ENCODE measurements around the gene ANAPC10. TPM values are rescaled to one million over a fixed set of nuclear protein-coding genes. Genes with fewer than 3 reads are reported as not detected.
A peak's percentile ranks its signal among the peaks of the same experiment; 100 is the strongest.
"Not testable (repeated sequence)": the region's sequence is repeated elsewhere in the genome, so short reads cannot be mapped to it uniquely, and the experiment has no call there.

ANAPC10 gene
- total RNA-seq, 8 experiments from 2014 or later, result 17.8 to 41.8 (median 24.5) TPM

- in situ Hi-C loops (cut with MboI; ENCODE audit: low pct_unique_long_range_greater_than_20kb in 2 of 9, low sequenced_read_pairs in 9 of 9, unreplicated experiment in 9 of 9), result no loop called here
- WGBS, 10 experiments, result 69 to 100% (median 83%) methylated on average over 2 to 4 of the region's 6 CpGs; no CpG with 5 or more reads in 7 of the 10 experiments
- ATAC-seq (replicated peaks in 6 of 8), result peak in 7 of 8 experiments; percentile 84 to 100 (median 100)
Measured at GRCh38 chr4:145034727-145035211, 63.2 kb downstream of the ANAPC10 start.

GRCh38 chr4:145019346-145019745 is 78.7 kb downstream of the ANAPC10 start:
- H3K27ac ChIP-seq, result no peak overlapping the region
- no peak overlapping the region for H3K4me3 ChIP-seq
- ATAC-seq (replicated peaks in 6 of 8), result no peak
- no peaks in the 10 kb centered on the region for H3K4me1 ChIP-seq (replicated peaks in 1 of 2)
- in situ Hi-C loops (cut with MboI; ENCODE audit: low pct_unique_long_range_greater_than_20kb in 2 of 9, low sequenced_read_pairs in 9 of 9, unreplicated experiment in 9 of 9), result no loop called here
- 50 to 100% (median 100%) methylated on average over 1 of the region's 1 CpG for WGBS, 10 experiments

More at GRCh38 chr4:145034727-145035211, 63.2 kb downstream of the ANAPC10 start:
- Histone ChIP-seq H3K4me1 (replicated peaks in 1 of 2) (peaks cover 0 to 7% of the 10 kb centered on the region in 2 donors), H3K27ac (no peak overlapping the region), H3K4me3 (no peak overlapping the region)

GRCh38 chr4:145014365-145014764 is 83.6 kb downstream of the ANAPC10 start:
- in situ Hi-C loops (cut with MboI; ENCODE audit: low pct_unique_long_range_greater_than_20kb in 2 of 9, low sequenced_read_pairs in 9 of 9, unreplicated experiment in 9 of 9), result no loop called here
- H3K4me3 ChIP-seq, result no peak overlapping the region
- H3K4me1 ChIP-seq (replicated peaks in 1 of 2), result no peaks in the 10 kb centered on the region
- no peak for ATAC-seq (replicated peaks in 6 of 8)
- WGBS, 10 experiments, result 90 to 100% (median 97%) methylated on average over 2 to 3 of the region's 4 CpGs; no CpG with 5 or more reads in 6 of the 10 experiments
- no peak overlapping the region for H3K27ac ChIP-seq

- Histone ChIP-seq H3K4me3 (no peak overlapping the region), H3K27ac (no peak overlapping the region), H3K4me1 (replicated peaks in 1 of 2) (no peaks in the 10 kb centered on the region)
- in situ Hi-C loops (cut with MboI; ENCODE audit: low pct_unique_long_range_greater_than_20kb in 2 of 9, low sequenced_read_pairs in 9 of 9, unreplicated experiment in 9 of 9), result no loop called here
- peak in 7 of 8 experiments; percentile 38 to 79 (median 61) for ATAC-seq (replicated peaks in 6 of 8)
Measured at GRCh38 chr4:145012841-145013240, 85.2 kb downstream of the ANAPC10 start.

GRCh38 chr4:145011636-145012035 is 86.4 kb downstream of the ANAPC10 start:
- in situ Hi-C loops (cut with MboI; ENCODE audit: low pct_unique_long_range_greater_than_20kb in 2 of 9, low sequenced_read_pairs in 9 of 9, unreplicated experiment in 9 of 9), result no loop called here
- ATAC-seq (replicated peaks in 6 of 8), result no peak
- no peak overlapping the region for H3K4me3 ChIP-seq
- no peaks in the 10 kb centered on the region for H3K4me1 ChIP-seq (replicated peaks in 1 of 2)
- no peak overlapping the region for H3K27ac ChIP-seq

- in situ Hi-C loops (cut with MboI; ENCODE audit: low pct_unique_long_range_greater_than_20kb in 2 of 9, low sequenced_read_pairs in 9 of 9, unreplicated experiment in 9 of 9); ATAC-seq (replicated peaks in 6 of 8); H3K4me1 ChIP-seq (replicated peaks in 1 of 2); H3K27ac ChIP-seq; H3K4me3 ChIP-seq: not testable (repeated sequence)
- 93 to 100% (median 100%) methylated on average over 1 to 4 of the region's 6 CpGs; no CpG with 5 or more reads in 4 of the 10 experiments for WGBS, 10 experiments
Measured at GRCh38 chr4:145010315-145010714, 87.7 kb downstream of the ANAPC10 start.

GRCh38 chr4:145003675-145004074 is 94.3 kb downstream of the ANAPC10 start:
- WGBS, 10 experiments, result 83 to 100% (median 96%) methylated on average over 1 to 2 of the region's 2 CpGs; no CpG with 5 or more reads in 1 of the 10 experiments
- in situ Hi-C loops (cut with MboI; ENCODE audit: low pct_unique_long_range_greater_than_20kb in 2 of 9, low sequenced_read_pairs in 9 of 9, unreplicated experiment in 9 of 9), result no loop called here
- H3K4me1 ChIP-seq (replicated peaks in 1 of 2), result no peaks in the 10 kb centered on the region
- ATAC-seq (replicated peaks in 6 of 8), result no peak
- H3K4me3 ChIP-seq, result no peak overlapping the region
- H3K27ac ChIP-seq, result no peak overlapping the region

- H3K4me1 ChIP-seq (replicated peaks in 1 of 2), result no peaks in the 10 kb centered on the region
- no peak overlapping the region for H3K27ac ChIP-seq
- WGBS, 10 experiments, result 56 to 100% (median 100%) methylated on average over 1 to 3 of the region's 3 CpGs; no CpG with 5 or more reads in 2 of the 10 experiments
- ATAC-seq (replicated peaks in 6 of 8), result no peak
- in situ Hi-C loops (cut with MboI; ENCODE audit: low pct_unique_long_range_greater_than_20kb in 2 of 9, low sequenced_read_pairs in 9 of 9, unreplicated experiment in 9 of 9), result no loop called here
- H3K4me3 ChIP-seq, result no peak overlapping the region
Measured at GRCh38 chr4:145001635-145002034, 96.4 kb downstream of the ANAPC10 start.

GRCh38 chr4:145000656-145001055 is 97.3 kb downstream of the ANAPC10 start:
- ATAC-seq (replicated peaks in 6 of 8); H3K27ac ChIP-seq; H3K4me1 ChIP-seq (replicated peaks in 1 of 2); H3K4me3 ChIP-seq; in situ Hi-C loops (cut with MboI; ENCODE audit: low pct_unique_long_range_greater_than_20kb in 2 of 9, low sequenced_read_pairs in 9 of 9, unreplicated experiment in 9 of 9): not testable (repeated sequence)
- WGBS, 10 experiments, result 80 to 100% (median 96%) methylated on average over 1 to 3 of the region's 5 CpGs; no CpG with 5 or more reads in 5 of the 10 experiments

GRCh38 chr4:144989306-144989705 is 108.7 kb downstream of the ANAPC10 start:
- 65 to 100% (median 100%) methylated on average over 1 to 2 of the region's 2 CpGs; no CpG with 5 or more reads in 2 of the 10 experiments for WGBS, 10 experiments
- in situ Hi-C loops (cut with MboI; ENCODE audit: low pct_unique_long_range_greater_than_20kb in 2 of 9, low sequenced_read_pairs in 9 of 9, unreplicated experiment in 9 of 9), result no loop called here
- H3K4me1 ChIP-seq (replicated peaks in 1 of 2), result no peaks in the 10 kb centered on the region
- no peak overlapping the region for H3K27ac ChIP-seq
- H3K4me3 ChIP-seq, result no peak overlapping the region
- ATAC-seq (replicated peaks in 6 of 8), result no peak

GRCh38 chr4:144985531-144985930 is 112.5 kb downstream of the ANAPC10 start:
- WGBS, 10 experiments, result 30 to 100% (median 82%) methylated on average over 1 of the region's 1 CpG; no CpG with 5 or more reads in 4 of the 10 experiments
- H3K27ac ChIP-seq, result no peak overlapping the region
- no peak overlapping the region for H3K4me3 ChIP-seq
- in situ Hi-C loops (cut with MboI; ENCODE audit: low pct_unique_long_range_greater_than_20kb in 2 of 9, low sequenced_read_pairs in 9 of 9, unreplicated experiment in 9 of 9), result no loop called here
- no peaks in the 10 kb centered on the region for H3K4me1 ChIP-seq (replicated peaks in 1 of 2)
- no peak for ATAC-seq (replicated peaks in 6 of 8)

- no peak for ATAC-seq (replicated peaks in 6 of 8)
- Histone ChIP-seq H3K27ac (no peak overlapping the region), H3K4me1 (replicated peaks in 1 of 2) (no peaks in the 10 kb centered on the region), H3K4me3 (no peak overlapping the region)
- in situ Hi-C loops (cut with MboI; ENCODE audit: low pct_unique_long_range_greater_than_20kb in 2 of 9, low sequenced_read_pairs in 9 of 9, unreplicated experiment in 9 of 9), result no loop called here
Measured at GRCh38 chr4:144985014-144985413, 113.0 kb downstream of the ANAPC10 start.

- in situ Hi-C loops (cut with MboI; ENCODE audit: low pct_unique_long_range_greater_than_20kb in 2 of 9, low sequenced_read_pairs in 9 of 9, unreplicated experiment in 9 of 9), result no loop called here
- ATAC-seq (replicated peaks in 6 of 8), result no peak
- 51 to 100% (median 83%) methylated on average over 1 to 3 of the region's 3 CpGs; no CpG with 5 or more reads in 1 of the 10 experiments for WGBS, 10 experiments
- Histone ChIP-seq H3K4me3 (no peak overlapping the region), H3K27ac (no peak overlapping the region), H3K4me1 (replicated peaks in 1 of 2) (no peaks in the 10 kb centered on the region)
Measured at GRCh38 chr4:144984241-144984640, 113.8 kb downstream of the ANAPC10 start.

- in situ Hi-C loops (cut with MboI; ENCODE audit: low pct_unique_long_range_greater_than_20kb in 2 of 9, low sequenced_read_pairs in 9 of 9, unreplicated experiment in 9 of 9), result no loop called here
- 20 to 100% (median 90%) methylated on average over 1 to 2 of the region's 2 CpGs for WGBS, 10 experiments
- H3K4me1 ChIP-seq (replicated peaks in 1 of 2), result no peaks in the 10 kb centered on the region
- ATAC-seq (replicated peaks in 6 of 8), result no peak
- H3K4me3 ChIP-seq, result no peak overlapping the region
- H3K27ac ChIP-seq, result no peak overlapping the region
Measured at GRCh38 chr4:144975718-144976117, 122.3 kb downstream of the ANAPC10 start.
